Dermis lymphatic vessel endothelial cell (primary cell): Measurements from ENCODE around the gene ADORA3. TPM values are rescaled to one million over a fixed set of nuclear protein-coding genes. Genes with fewer than 3 reads are reported as not detected.

Experiments
- total RNA-seq: library from RNA; depleted of rRNA; stranded (reverse); fragments of >200 nt; gene quantifications from 2 replicates; pipeline ENCODE4 v1.2.1, GENCODE V29; 2014

The ADORA3 gene
- total RNA-seq: not detected in 2 replicates

GRCh38 chr1:111503585-111504060 lies at the start of gene ADORA3, which contains the start of gene TMIGD3:
TSS of gene ADORA3 (minus strand) at chr1:111503633. CDS start at chr1:111503354, 279 bp downstream.
TSS of gene TMIGD3 (minus strand) at chr1:111503633. CDS start at chr1:111503354, 279 bp downstream.

Other genes with a start within 250 kb of the ADORA3 start
- gene CHIA, start 212.8 kb downstream of the ADORA3 start, total RNA-seq: not detected in 2 replicates
- gene OVGP1, start 75.9 kb downstream of the ADORA3 start, total RNA-seq: 1.1 and 1.3 TPM in 2 replicates
- 27.3 and 31.2 TPM in 2 replicates for gene WDR77, start 54.4 kb downstream of the ADORA3 start, total RNA-seq
- 147 and 252 TPM in 2 replicates for gene ATP5PB, start 54.2 kb downstream of the ADORA3 start, total RNA-seq
- 0.09 and 0.11 TPM in 2 replicates for gene C1orf162, start 29.6 kb downstream of the ADORA3 start, total RNA-seq
- not detected in 2 replicates for gene TMIGD3, start within 50 bp of the ADORA3 start, total RNA-seq
- 14.4 and 15.3 TPM in 2 replicates for gene RAP1A, start 116.2 kb upstream of the ADORA3 start, total RNA-seq
- 4.7 and 6.6 TPM in 2 replicates for gene INKA2, start 235.8 kb upstream of the ADORA3 start, total RNA-seq